ENCODE results near the gene PPARG.

PPARG gene

DNA sequence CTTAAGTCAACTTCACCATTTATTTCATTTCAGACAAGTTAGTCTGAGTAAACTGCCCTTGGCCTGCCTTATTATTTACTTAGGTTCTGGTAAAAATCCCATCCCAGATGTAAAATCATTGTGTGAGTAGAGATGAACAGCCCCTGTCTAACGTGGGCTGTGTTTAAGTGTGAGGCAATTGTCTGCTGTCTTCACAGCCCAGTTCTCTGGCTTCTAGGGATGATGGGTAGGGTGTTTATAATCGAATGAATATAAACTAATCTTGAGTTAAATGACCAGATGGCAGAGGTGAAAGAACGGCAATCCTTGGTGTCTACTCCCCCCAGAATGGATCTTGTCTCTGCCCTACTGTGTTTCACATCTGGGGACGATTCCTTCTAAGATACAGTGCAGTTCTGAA is 20.8 kb downstream of the PPARG start:
- FAIRE-seq (no peak), DNase-seq (ENCODE audit: insufficient read length, low spot score) (no peak)
- TF ChIP-seq, protein P1, sequence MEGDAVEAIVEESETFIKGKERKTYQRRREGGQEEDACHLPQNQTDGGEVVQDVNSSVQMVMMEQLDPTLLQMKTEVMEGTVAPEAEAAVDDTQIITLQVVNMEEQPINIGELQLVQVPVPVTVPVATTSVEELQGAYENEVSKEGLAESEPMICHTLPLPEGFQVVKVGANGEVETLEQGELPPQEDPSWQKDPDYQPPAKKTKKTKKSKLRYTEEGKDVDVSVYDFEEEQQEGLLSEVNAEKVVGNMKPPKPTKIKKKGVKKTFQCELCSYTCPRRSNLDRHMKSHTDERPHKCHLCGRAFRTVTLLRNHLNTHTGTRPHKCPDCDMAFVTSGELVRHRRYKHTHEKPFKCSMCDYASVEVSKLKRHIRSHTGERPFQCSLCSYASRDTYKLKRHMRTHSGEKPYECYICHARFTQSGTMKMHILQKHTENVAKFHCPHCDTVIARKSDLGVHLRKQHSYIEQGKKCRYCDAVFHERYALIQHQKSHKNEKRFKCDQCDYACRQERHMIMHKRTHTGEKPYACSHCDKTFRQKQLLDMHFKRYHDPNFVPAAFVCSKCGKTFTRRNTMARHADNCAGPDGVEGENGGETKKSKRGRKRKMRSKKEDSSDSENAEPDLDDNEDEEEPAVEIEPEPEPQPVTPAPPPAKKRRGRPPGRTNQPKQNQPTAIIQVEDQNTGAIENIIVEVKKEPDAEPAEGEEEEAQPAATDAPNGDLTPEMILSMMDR (IDR thresholded peaks at IDR 0.05; ENCODE audit: insufficient read depth, missing control alignments): no peak

DNA sequence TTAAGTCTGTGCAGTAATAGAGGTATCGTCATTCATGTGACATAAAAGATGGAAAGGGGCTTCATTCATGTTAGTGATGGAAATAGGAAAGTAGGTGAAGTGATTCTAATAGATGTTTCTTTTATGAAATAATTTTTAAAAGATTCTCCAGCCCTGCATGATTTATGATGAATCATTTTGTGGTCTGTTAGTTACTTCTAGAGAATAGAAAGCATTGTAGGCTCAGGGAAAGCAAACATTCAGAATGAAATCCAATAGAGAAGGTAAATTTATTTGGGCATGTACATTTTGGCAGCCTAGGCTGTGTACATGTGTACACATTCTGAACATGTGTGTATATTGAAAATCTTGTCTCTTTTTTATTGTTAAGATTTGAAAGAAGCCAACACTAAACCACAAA is 23.1 kb downstream of the PPARG start:
- FAIRE-seq (no peak), DNase-seq (ENCODE audit: insufficient read length, low spot score) (no peak)
- TF ChIP-seq, protein P1 (IDR thresholded peaks at IDR 0.05; ENCODE audit: insufficient read depth, missing control alignments): no peak

DNA sequence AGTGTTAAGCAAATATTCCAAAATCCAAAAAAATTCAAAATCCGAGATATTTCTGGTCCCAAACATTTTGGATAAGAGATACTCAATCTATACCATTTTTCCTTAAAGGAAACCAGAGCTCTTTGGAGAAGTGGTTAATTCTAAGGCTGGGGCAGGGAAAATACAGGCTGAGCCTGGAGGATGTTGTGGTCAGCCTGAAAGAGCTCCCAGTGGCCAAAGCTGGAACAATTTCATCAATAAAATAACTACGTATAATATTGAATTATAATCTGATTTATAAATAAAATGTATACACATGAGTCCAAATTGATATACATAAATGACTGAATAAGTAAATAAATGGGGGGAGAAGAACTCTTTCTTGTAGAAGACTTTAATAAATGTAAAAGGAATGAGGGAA is 24.6 kb downstream of the PPARG start:
- DNase-seq (ENCODE audit: insufficient read length, low spot score) (no peak), FAIRE-seq (no peak)
- TF ChIP-seq, protein P1 (IDR thresholded peaks at IDR 0.05; ENCODE audit: insufficient read depth, missing control alignments): no peak

DNA sequence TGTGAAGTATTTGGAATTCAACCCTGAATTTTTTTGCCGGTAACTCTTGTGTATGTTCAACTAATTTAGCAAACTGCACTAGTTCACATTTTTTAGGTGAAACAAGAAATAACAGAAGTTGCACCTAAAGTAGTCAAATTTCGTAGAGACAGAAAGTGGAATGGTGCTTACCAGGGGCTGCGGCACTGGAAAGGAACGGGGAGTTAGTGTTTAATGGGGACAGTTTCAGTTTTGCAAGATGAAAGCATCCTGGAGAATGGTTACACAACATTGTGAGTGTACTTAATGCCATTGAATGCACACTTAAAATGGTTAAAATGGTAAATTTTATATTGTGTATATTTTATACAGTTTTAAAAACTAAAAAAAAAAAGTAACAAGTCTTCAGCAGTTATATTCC is 27.4 kb downstream of the PPARG start:
- FAIRE-seq (no peak), DNase-seq (ENCODE audit: insufficient read length, low spot score) (no peak)
- TF ChIP-seq, protein P1 (IDR thresholded peaks at IDR 0.05; ENCODE audit: insufficient read depth, missing control alignments): no peak

DNA sequence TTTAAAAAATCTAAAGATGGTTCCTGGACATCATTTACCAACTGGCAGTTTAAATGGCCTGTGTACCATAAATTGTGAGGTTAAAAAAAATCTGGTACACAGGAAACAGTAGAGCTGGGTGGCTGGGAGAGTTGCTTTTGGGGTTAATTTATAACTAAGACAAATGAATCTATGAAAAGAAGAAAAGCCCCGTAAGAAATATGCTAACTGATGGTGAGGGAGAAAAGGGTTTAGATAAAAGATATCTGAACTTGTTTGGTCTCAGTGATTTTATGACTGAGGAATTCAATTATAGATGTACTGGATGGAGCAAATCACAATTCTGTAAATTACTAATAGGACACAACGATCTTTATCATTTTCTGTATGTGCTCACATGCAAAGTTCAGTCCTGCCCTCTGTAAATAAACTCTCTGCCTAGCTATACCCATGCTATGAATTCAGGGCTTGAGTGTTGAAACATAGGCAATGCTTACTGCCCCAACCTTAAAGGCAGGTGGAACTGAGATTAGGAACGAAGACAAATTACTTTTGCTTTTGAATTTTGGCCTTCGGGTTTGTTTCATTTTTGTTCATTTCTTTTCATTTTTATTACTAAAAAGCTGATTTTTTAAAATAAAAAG is 28.0 kb downstream of the PPARG start:
- no peak for DNase-seq (ENCODE audit: insufficient read length, low spot score)
- FAIRE-seq: no peak
- TF ChIP-seq, protein P1 (IDR thresholded peaks at IDR 0.05; ENCODE audit: insufficient read depth, missing control alignments): no peak

DNA sequence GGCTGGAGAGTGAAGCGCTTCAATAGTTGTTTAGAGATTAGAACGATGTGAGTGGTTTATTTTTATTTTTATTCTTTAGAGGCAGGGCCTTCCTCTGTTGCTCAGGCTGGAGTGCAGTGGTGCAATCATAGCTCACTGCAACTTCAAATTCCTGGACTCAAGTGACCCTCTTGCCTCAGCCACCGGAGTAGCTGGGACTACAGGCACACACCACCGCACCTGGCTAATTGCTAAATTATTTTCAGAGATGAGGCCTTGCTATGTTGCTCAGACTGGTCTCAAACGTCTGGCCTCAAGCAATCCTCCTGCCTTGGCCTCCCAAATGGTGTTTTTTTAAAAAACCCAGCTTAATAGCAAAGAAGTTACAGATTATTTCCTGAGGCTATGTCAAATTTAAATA is 29.0 kb downstream of the PPARG start:
- DNase-seq (ENCODE audit: insufficient read length, low spot score): no peak

More for the DNA sequence above, 29.0 kb downstream of the PPARG start:
- no peak for FAIRE-seq
- TF ChIP-seq, protein P1 (IDR thresholded peaks at IDR 0.05; ENCODE audit: insufficient read depth, missing control alignments): no peak

Data from D721Med (cell line).